ENCODE measurements around the gene CDK11B.
"Not testable (repeated sequence)": the region's sequence is repeated elsewhere in the genome, so short reads cannot be mapped to it uniquely, and the experiment has no call there.

CDK11B gene

GRCh38 chr1:1662392-1662791 lies 3.6 kb upstream of the CDK11B start:
- DNase-seq (ENCODE audit: low read depth in 3 of 3) = not testable (repeated sequence)

- DNase-seq (ENCODE audit: low read depth in 3 of 3) = not testable (repeated sequence)
These were observed 10.5 kb downstream of the CDK11B start for GRCh38 chr1:1648265-1648664.

DNA sequence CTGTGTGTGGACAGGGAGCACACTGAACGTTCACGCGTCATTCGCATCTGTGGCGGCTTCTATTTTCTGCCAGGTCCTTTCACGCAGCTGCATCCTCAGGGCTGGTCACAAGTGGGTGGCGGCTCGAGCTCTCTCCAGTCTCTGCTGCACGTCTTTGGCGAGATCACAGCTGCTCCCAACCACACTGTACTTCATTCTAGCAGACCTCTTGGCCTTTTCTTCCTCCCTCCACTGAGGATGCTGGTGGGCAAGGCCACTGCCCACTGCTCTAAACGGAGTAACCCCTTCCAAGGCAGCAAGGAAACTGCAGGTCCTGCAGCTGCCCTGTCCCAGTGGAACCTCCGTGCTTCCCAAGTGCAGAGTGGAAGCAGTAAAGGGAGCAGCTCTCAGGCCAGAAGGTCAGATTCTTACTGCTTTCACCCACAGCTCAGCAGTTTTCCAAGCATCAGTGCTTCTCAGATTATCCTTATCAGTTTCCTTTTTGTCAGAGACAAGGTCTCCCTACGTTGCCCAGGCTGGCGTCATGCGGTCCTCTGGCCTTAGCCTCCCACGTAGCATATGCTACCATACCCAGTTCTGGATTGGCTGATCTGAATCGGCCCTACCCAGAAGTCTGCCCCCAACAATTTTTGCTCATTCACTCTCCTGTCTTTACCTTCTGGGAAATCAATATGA lies 11.1 kb downstream of the CDK11B start:
- DNase-seq (ENCODE audit: low read depth in 3 of 3) = not testable (repeated sequence)

- not testable (repeated sequence) for DNase-seq (ENCODE audit: low read depth in 3 of 3)
These were observed 12.5 kb downstream of the CDK11B start for GRCh38 chr1:1646326-1646725.

DNA sequence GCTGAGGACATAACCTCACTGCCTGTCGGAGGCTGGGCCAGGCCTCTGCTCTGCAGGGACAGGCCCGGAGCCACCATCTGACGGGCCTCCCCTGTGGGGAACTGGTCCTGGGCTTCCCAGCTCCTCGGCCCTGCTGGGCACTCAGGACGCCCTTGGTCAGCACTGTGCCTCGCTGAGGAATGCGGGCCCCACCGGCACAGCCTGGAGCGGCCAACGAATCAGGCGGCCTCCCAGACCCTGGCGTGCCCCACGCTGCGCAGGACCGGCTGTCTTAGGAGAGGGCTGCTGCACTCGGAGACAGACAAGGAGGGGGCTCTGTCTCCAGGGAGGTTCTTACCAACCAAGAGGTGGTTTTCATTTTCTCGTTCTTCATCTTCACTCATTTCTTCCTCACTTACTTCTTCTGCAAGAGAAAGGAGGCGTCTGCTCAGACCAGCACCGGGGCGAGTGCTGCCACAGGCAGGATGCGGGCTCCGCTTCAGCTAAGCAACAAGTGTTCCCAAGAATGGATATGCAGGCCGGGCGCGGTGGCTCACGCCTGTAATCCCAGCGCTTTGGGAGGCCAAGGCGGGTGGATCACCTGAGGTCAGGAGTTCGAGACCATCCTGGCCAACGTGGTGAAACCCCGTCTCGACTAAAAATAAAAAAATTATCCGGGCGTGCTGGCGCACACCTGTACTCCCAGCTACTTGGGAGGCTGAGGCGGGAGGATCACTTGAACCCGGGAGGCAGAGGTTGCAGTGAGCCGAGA lies 17.9 kb downstream of the CDK11B start:
- DNase-seq (ENCODE audit: low read depth in 3 of 3) = not testable (repeated sequence)

DNA sequence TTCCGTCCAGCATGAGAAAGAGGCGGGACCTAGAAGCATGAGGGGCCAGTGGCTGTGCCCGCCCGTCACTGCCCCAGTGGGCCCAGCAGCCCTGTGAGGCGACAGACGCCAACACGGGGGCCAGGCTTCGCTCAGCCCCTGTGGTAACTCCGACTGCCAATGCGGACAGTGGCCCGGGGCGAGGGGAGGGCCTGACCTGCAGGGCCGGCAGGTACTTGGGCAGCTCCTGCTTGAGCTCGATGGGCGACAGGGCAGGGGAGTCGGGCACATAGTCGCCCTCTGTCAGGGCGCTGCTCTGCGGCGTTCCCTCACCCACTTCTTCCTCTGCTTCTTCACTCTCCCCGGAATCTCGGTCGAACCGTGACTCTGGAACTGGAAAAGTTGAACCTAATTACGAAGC lies 18.7 kb downstream of the CDK11B start:
- DNase-seq (ENCODE audit: low read depth in 3 of 3) = not testable (repeated sequence)

GRCh38 chr1:1639368-1639767 lies 19.4 kb downstream of the CDK11B start:
- DNase-seq (ENCODE audit: low read depth in 3 of 3) = not testable (repeated sequence)

- DNase-seq (ENCODE audit: low read depth in 3 of 3) = not testable (repeated sequence)
These were observed 20.3 kb downstream of the CDK11B start for GRCh38 chr1:1638528-1638927.

DNA sequence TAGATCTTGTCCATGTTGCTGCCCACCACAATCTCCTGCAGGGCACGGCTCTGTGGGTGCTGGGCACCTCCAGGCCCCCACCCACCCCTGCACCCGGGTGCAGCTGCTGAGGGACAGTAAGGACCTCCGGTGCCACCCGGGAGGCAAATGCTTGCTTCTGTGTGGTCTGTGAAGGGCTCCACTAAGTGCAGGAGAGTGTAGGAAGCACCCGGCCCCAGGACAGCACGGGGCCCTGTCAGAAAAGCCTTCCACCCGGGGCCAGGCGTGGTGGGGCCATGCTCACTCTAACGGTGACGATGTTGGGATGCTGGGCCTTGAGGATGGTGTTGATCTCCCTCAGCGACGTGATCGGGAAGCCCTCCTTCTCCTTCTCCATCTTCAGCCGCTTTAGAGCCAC lies 21.3 kb downstream of the CDK11B start:
- not testable (repeated sequence) for DNase-seq (ENCODE audit: low read depth in 3 of 3)

GRCh38 chr1:1636621-1637478 lies 22.0 kb downstream of the CDK11B start:
- DNase-seq (ENCODE audit: low read depth in 3 of 3) = not testable (repeated sequence)

DNA sequence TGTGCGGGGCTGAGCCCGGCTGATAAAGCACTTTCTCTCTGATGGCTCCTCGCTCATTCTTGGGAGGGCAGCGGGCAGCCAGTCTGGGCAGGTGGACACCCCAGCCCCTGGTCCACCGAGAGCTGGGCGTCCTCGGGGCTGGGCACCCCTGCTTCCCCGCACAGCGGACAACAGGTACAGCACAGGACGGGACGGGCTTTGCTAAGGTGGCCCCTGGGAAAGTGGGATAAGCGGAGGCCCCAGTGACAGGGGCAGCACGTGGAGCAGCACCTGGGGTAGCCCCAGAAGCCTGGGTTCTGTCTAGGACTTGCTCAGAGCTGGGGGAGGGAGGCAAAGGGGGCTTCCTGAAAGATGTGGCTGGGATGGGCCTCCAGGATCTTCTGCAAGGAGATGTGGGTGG lies 24.2 kb downstream of the CDK11B start:
- DNase-seq (ENCODE audit: low read depth in 3 of 3) = not testable (repeated sequence)

DNA sequence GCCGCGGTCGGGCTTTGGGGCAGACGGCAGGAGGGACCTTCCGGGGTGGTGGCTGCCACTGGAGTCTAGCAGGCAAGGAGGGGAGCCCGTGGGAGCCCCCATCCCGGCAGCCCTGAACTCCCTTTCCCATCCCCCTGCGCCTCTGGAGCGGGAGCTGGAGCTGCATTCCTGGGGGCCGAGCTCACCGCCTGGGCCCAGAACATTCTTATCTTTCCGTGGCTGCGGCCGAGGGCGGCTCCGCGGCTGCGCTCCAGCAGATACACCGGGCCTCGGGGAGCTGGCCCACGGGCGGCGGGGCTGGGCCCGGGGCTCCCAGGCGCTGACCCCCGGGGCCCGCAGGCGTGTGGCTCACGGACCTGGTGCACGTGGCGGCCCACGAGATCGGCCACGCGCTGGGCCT lies 25.4 kb downstream of the CDK11B start:
- not testable (repeated sequence) for DNase-seq (ENCODE audit: low read depth in 3 of 3)

GRCh38 chr1:1631782-1632420 lies 26.9 kb downstream of the CDK11B start, which contains the start of gene MMP23B:
TSS of gene MMP23B (plus strand) at chr1:1632173. CDS start at chr1:1632219, 46 bp downstream.
- no peak for DNase-seq (ENCODE audit: low read depth in 3 of 3)

- no peak for DNase-seq (ENCODE audit: low read depth in 3 of 3)
These were observed 27.6 kb downstream of the CDK11B start for GRCh38 chr1:1630965-1631781.

GRCh38 chr1:1630191-1630964 lies 28.4 kb downstream of the CDK11B start:
- DNase-seq (ENCODE audit: low read depth in 3 of 3) = peak; percentile 78 to 88 (median 81)

DNA sequence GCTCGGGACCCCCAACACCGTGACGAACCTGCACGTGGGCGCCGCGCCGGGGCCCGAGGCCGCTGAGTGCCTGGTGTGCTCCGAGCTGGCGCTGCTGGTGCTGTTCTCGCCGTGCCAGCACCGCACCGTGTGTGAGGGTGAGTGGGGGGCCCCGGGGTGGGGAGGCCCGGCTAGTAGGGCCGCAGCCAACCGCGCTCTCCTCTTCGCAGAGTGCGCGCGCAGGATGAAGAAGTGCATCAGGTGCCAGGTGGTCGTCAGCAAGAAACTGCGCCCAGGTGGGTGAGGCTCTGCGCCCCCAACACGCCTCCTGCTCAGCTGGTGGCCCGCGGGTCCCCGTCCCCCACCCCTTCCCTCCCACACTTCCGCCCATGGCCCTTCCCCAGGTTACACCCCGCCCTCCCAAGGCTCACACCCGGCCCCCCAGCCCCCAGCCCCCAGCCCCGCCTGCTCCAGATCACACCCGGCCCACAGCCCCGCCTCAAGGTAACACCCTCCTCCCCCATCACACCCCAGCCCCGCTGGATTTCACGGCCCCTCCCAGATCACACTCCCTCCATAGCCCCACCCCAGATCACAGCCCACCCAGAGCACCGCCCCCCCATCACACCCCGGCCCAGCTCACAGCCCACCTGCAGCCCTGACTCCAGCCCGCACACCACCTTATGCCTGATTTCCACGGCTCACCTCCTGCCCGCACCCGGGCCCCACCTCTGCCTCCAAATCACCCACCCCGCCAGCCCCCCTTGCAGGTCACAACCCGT lies 29.2 kb downstream of the CDK11B start:
- DNase-seq (ENCODE audit: low read depth in 3 of 3) = peak; percentile 31 to 55 (median 32)

DNA sequence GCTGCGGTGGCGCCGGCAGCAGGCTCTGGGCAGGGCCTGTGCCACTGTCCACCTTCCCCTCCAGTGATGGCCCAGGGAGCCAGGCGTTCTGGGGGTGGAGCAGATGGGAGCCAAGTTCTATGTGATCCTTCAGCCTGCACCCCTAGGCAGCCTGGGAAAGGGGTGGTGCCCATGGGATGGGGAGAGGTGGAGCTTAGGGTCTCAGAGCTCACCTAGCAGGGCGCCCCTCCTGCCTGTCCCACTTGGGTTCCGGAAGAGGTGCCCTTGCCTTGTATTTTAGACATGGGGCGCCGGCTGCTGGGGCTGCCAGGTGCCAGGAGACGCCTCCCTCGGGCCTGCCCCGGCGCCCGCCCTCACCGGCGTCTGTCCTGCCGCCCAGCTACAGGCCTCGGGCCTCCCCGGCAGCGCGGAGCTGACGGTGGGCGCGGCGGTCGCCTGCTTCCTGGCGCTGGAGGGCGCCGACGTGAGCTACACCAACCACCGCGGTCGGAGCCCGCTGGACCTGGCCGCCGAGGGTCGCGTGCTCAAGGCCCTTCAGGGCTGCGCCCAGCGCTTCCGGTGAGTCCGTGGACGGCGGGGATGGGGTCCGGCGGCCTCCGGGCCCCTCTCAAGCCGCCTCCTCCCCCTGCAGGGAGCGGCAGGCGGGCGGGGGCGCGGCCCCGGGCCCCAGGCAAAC lies 29.9 kb downstream of the CDK11B start:
- DNase-seq (ENCODE audit: low read depth in 3 of 3) = peak in 1 of 3 experiments; percentile 52

Measured in stimulated activated CD4-positive, alpha-beta T cell treated with anti-CD3 and anti-CD28 coated beads, TNF-alpha, amount 100 ng/mL, for 24 hours (primary cell).